ENCODE measurements around the gene RB1. TPM values are rescaled to one million over a fixed set of nuclear protein-coding genes. Genes with fewer than 3 reads are reported as not detected.

The RB1 gene
- total and polyA plus RNA-seq, 2 experiments from 2014 or later: 25.5 to 31.0 TPM

GRCh38 chr13:48476686-48477085, 173.1 kb downstream of the RB1 start:
- no peaks in the 10 kb centered on the region for H3K27me3 ChIP-seq (replicated peaks; ENCODE audit: insufficient read depth)
- H4K20me1 ChIP-seq (ENCODE audit: insufficient read depth): no peaks in the 10 kb centered on the region
- H3K36me3 ChIP-seq (ENCODE audit: low read depth): peaks cover 28% of the 10 kb centered on the region; the same call in 1 of the 2 replicates
- no peak overlapping the region for H3K4me2 ChIP-seq (ENCODE audit: unreplicated experiment)
- no peak overlapping the region for H2AFZ ChIP-seq
- WGBS, 2 experiments (ENCODE audit: low coverage in 1 of 2, low lambda C conversion rate in 2 of 2, missing lambda C conversion rate in 2 of 2): 71 to 72% methylated on average over 4 of the region's 4 CpGs
- no peaks in the 10 kb centered on the region for H3K9me3 ChIP-seq (ENCODE audit: low read depth)
- TF ChIP-seq EZH2 (IDR thresholded peaks at IDR 0.05; ENCODE audit: insufficient read depth, poor library complexity, severe bottlenecking) (no peak), EZH2phosphoT487 (IDR thresholded peaks at IDR 0.05; ENCODE audit: insufficient read depth, low read depth) (no peak)
- no peaks in the 10 kb centered on the region for H3K9me2 ChIP-seq (ENCODE audit: insufficient read depth)
- H3K79me2 ChIP-seq (ENCODE audit: insufficient read depth): no peaks in the 10 kb centered on the region
- 0 out of 2 replicates have a peak, but pooled peaks cover 3% of the 10 kb centered on the region for H3K4me1 ChIP-seq (ENCODE audit: insufficient read depth)
- H3K27ac ChIP-seq: no peak overlapping the region
- DNase-seq: no peak
- H3K4me3 ChIP-seq: no peak overlapping the region
- H3K9ac ChIP-seq: no peak overlapping the region
- peaks cover 15% of the 10 kb centered on the region; the same call in 1 of the 2 replicates for H3F3A ChIP-seq (ENCODE audit: insufficient read depth)
- in situ Hi-C loops (cut with MboI): no loop called here

- Histone ChIP-seq H2AFZ (no peak overlapping the region), H3K4me1 (ENCODE audit: insufficient read depth) (0 out of 2 replicates have a peak, but pooled peaks cover 3% of the 10 kb centered on the region), H4K20me1 (ENCODE audit: insufficient read depth) (no peaks in the 10 kb centered on the region), H3K9me2 (ENCODE audit: insufficient read depth) (no peaks in the 10 kb centered on the region), H3K27me3 (replicated peaks; ENCODE audit: insufficient read depth) (no peaks in the 10 kb centered on the region), H3K9ac (no peak overlapping the region), H3K36me3 (ENCODE audit: low read depth) (peaks cover 29% of the 10 kb centered on the region; the same call in 1 of the 2 replicates), H3K27ac (no peak overlapping the region), H3K9me3 (ENCODE audit: low read depth) (no peaks in the 10 kb centered on the region), H3K4me2 (ENCODE audit: unreplicated experiment) (no peak overlapping the region), H3K79me2 (ENCODE audit: insufficient read depth) (no peaks in the 10 kb centered on the region), H3F3A (ENCODE audit: insufficient read depth) (peaks cover 15% of the 10 kb centered on the region; the same call in 1 of the 2 replicates), H3K4me3 (no peak overlapping the region)
- TF ChIP-seq EZH2phosphoT487 (IDR thresholded peaks at IDR 0.05; ENCODE audit: insufficient read depth, low read depth): no peak
- TF ChIP-seq EZH2 (IDR thresholded peaks at IDR 0.05; ENCODE audit: insufficient read depth, poor library complexity, severe bottlenecking): no peak
- WGBS, 2 experiments (ENCODE audit: low coverage in 1 of 2, low lambda C conversion rate in 2 of 2, missing lambda C conversion rate in 2 of 2): 96 to 97% methylated on average over 2 of the region's 2 CpGs
- in situ Hi-C loops (cut with MboI): no loop called here
- DNase-seq: no peak
Measured at GRCh38 chr13:48477191-48477855, 173.8 kb downstream of the RB1 start.

- H3K36me3 ChIP-seq (ENCODE audit: low read depth): peaks cover 29% of the 10 kb centered on the region; the same call in 1 of the 2 replicates
- no peaks in the 10 kb centered on the region for H3K9me2 ChIP-seq (ENCODE audit: insufficient read depth)
- no peak for TF ChIP-seq EZH2phosphoT487 (IDR thresholded peaks at IDR 0.05; ENCODE audit: insufficient read depth, low read depth)
- 48 to 49% methylated on average over 1 of the region's 1 CpG for WGBS, 2 experiments (ENCODE audit: low coverage in 1 of 2, low lambda C conversion rate in 2 of 2, missing lambda C conversion rate in 2 of 2)
- no peaks in the 10 kb centered on the region for H3K27me3 ChIP-seq (replicated peaks; ENCODE audit: insufficient read depth)
- in situ Hi-C loops (cut with MboI): no loop called here
- H3K4me1 ChIP-seq (ENCODE audit: insufficient read depth): 0 out of 2 replicates have a peak, but pooled peaks cover 3% of the 10 kb centered on the region
- DNase-seq: peak; percentile 25
- H3K4me3 ChIP-seq: no peak overlapping the region
- no peak overlapping the region for H3K4me2 ChIP-seq (ENCODE audit: unreplicated experiment)
- H4K20me1 ChIP-seq (ENCODE audit: insufficient read depth): no peaks in the 10 kb centered on the region
- H2AFZ ChIP-seq: no peak overlapping the region
- no peaks in the 10 kb centered on the region for H3K79me2 ChIP-seq (ENCODE audit: insufficient read depth)
- H3K9me3 ChIP-seq (ENCODE audit: low read depth): no peaks in the 10 kb centered on the region
- H3K27ac ChIP-seq: no peak overlapping the region
- H3K9ac ChIP-seq: no peak overlapping the region
- H3F3A ChIP-seq (ENCODE audit: insufficient read depth): peaks cover 15% of the 10 kb centered on the region; the same call in 1 of the 2 replicates
Measured at GRCh38 chr13:48478391-48478790, 174.8 kb downstream of the RB1 start.

GRCh38 chr13:48483575-48483974, 180.0 kb downstream of the RB1 start:
- no peak overlapping the region for H3K4me3 ChIP-seq
- peaks cover 12% of the 10 kb centered on the region; the same call in 1 of the 2 replicates for H3K36me3 ChIP-seq (ENCODE audit: low read depth)
- WGBS, 2 experiments (ENCODE audit: low coverage in 1 of 2, low lambda C conversion rate in 2 of 2, missing lambda C conversion rate in 2 of 2): 99% methylated on average over 3 of the region's 3 CpGs
- no peaks in the 10 kb centered on the region for H3K9me3 ChIP-seq (ENCODE audit: low read depth)
- no peaks in the 10 kb centered on the region for H3K27me3 ChIP-seq (replicated peaks; ENCODE audit: insufficient read depth)
- in situ Hi-C loops (cut with MboI): no loop called here
- no peaks in the 10 kb centered on the region for H4K20me1 ChIP-seq (ENCODE audit: insufficient read depth)
- no peak overlapping the region for H3K9ac ChIP-seq
- no peak overlapping the region for H3K4me2 ChIP-seq (ENCODE audit: unreplicated experiment)
- no peaks in the 10 kb centered on the region for H3F3A ChIP-seq (ENCODE audit: insufficient read depth)
- no peaks in the 10 kb centered on the region for H3K9me2 ChIP-seq (ENCODE audit: insufficient read depth)
- TF ChIP-seq EZH2phosphoT487 (IDR thresholded peaks at IDR 0.05; ENCODE audit: insufficient read depth, low read depth): no peak
- no peak for TF ChIP-seq EZH2 (IDR thresholded peaks at IDR 0.05; ENCODE audit: insufficient read depth, poor library complexity, severe bottlenecking)
- no peak overlapping the region for H2AFZ ChIP-seq
- no peak overlapping the region for H3K27ac ChIP-seq
- DNase-seq: no peak
- H3K4me1 ChIP-seq (ENCODE audit: insufficient read depth): no peaks in the 10 kb centered on the region
- no peaks in the 10 kb centered on the region for H3K79me2 ChIP-seq (ENCODE audit: insufficient read depth)
